Measurements from ENCODE around the gene KLHL17. TPM values are rescaled to one million over a fixed set of nuclear protein-coding genes. Genes with fewer than 3 reads are reported as not detected.

The KLHL17 gene
- total RNA-seq, 1 experiment from 2014 or later, result 41.4 TPM

- peaks cover 77% of the 10 kb centered on the region for H3K27me3 Mint-ChIP-seq (ENCODE audit: low read depth)
- no peak overlapping the region for H4K8ac ChIP-seq (replicated peaks; ENCODE audit: insufficient read length, low read depth, low read length)
- no peak overlapping the region for H3K4me3 Mint-ChIP-seq
- H3K27me3 ChIP-seq (ENCODE audit: insufficient read depth, low read length), result no peaks in the 10 kb centered on the region; the same call in 1 of the 2 replicates
- H3K4me2 ChIP-seq (ENCODE audit: insufficient read depth, insufficient read length, low read length), result no peak overlapping the region
- peaks cover 0 to 4% (median 4%) of the 10 kb centered on the region in 3 experiments; a peak in 3 of 7 replicates for H3K36me3 Mint-ChIP-seq (ENCODE audit: insufficient read depth in 1 of 3, low read depth in 3 of 3)
- DNase-seq, result no peak
- no peak overlapping the region for H4K5ac ChIP-seq (ENCODE audit: insufficient read length, low read depth, low read length)
- no peak overlapping the region for H2BK20ac ChIP-seq (ENCODE audit: low read depth, low read length, poor library complexity, severe bottlenecking)
- no peaks in the 10 kb centered on the region for H3K9me3 ChIP-seq (ENCODE audit: control insufficient read depth, low read depth, low read length)
- no peak overlapping the region for H3K4ac ChIP-seq (ENCODE audit: low read depth, low read length)
- H3K9me3 Mint-ChIP-seq, result peaks cover 2 to 3% of the 10 kb centered on the region in 2 experiments; a peak in 2 of 5 replicates
- H2AFZ ChIP-seq (ENCODE audit: low read length), result no peak overlapping the region
- H3K56ac ChIP-seq (ENCODE audit: insufficient read length, low read depth, low read length), result no peak overlapping the region
- H3K9ac ChIP-seq (ENCODE audit: extremely low read depth, insufficient read length, low read length), result no peak overlapping the region
- no peak overlapping the region for H2AK5ac ChIP-seq (ENCODE audit: insufficient read length, low read length)
- no peak overlapping the region for H2BK5ac ChIP-seq (ENCODE audit: insufficient read length, low read length)
- H4K20me1 ChIP-seq (ENCODE audit: control insufficient read depth, insufficient read depth, insufficient read length), result no peaks in the 10 kb centered on the region
- no peak overlapping the region for H3K14ac ChIP-seq (ENCODE audit: insufficient read depth, low read length)
- H3T11ph ChIP-seq (ENCODE audit: low read length), result no peak overlapping the region
- no peak overlapping the region for H3K27ac ChIP-seq (ENCODE audit: insufficient read length, low read depth, low read length)
- no peaks in the 10 kb centered on the region for H3K79me2 ChIP-seq (ENCODE audit: insufficient read depth, low read length)
- no peaks in the 10 kb centered on the region for H3K4me1 ChIP-seq (ENCODE audit: insufficient read depth, low read length)
- H2BK120ac ChIP-seq (ENCODE audit: low read depth, low read length, poor library complexity, severe bottlenecking), result no peak overlapping the region
- H4K91ac ChIP-seq (ENCODE audit: insufficient read length, low read depth, low read length), result no peak overlapping the region
- H3K79me1 ChIP-seq (ENCODE audit: insufficient read depth, low read depth, low read length, poor library complexity, severe bottlenecking), result no peaks in the 10 kb centered on the region
- TF ChIP-seq CTCF (conservative IDR thresholded peaks at IDR 0.05), result no peak
- no peak overlapping the region for H2BK15ac ChIP-seq (ENCODE audit: low read depth, low read length)
- no CpG with 5 or more reads among the region's 15 CpGs for WGBS (ENCODE audit: extremely low coverage, insufficient read length, low lambda C conversion rate)
- no peaks in the 10 kb centered on the region for H3K23me2 ChIP-seq (ENCODE audit: insufficient read length, low read depth, low read length, poor library complexity, severe bottlenecking)
- no peak overlapping the region for H2BK12ac ChIP-seq (ENCODE audit: insufficient read length, low read depth, low read length)
- no peak overlapping the region for H3K23ac ChIP-seq (ENCODE audit: insufficient read length, low read depth, low read length)
- H3K27ac Mint-ChIP-seq, result no peak overlapping the region
- H3K18ac ChIP-seq (ENCODE audit: insufficient read length, low read depth, low read length), result no peak overlapping the region
- peaks cover 4 to 11% of the 10 kb centered on the region in 2 experiments; a peak in 3 of 4 replicates for H3K4me1 Mint-ChIP-seq
These were observed 48.3 kb upstream of the KLHL17 start for GRCh38 chr1:911875-912739.

All from H9 (cell line).